NCI-H524 (cell line): ENCODE measurements around the gene BCOR.
A peak's percentile ranks its signal among the peaks of the same experiment; 100 is the strongest.

Experiments
- DNase-seq, 2 experiments: peaks; one replicate each; lab custom pipeline; 2025; lab: John Stamatoyannopoulos, UW

Gene BCOR

DNA sequence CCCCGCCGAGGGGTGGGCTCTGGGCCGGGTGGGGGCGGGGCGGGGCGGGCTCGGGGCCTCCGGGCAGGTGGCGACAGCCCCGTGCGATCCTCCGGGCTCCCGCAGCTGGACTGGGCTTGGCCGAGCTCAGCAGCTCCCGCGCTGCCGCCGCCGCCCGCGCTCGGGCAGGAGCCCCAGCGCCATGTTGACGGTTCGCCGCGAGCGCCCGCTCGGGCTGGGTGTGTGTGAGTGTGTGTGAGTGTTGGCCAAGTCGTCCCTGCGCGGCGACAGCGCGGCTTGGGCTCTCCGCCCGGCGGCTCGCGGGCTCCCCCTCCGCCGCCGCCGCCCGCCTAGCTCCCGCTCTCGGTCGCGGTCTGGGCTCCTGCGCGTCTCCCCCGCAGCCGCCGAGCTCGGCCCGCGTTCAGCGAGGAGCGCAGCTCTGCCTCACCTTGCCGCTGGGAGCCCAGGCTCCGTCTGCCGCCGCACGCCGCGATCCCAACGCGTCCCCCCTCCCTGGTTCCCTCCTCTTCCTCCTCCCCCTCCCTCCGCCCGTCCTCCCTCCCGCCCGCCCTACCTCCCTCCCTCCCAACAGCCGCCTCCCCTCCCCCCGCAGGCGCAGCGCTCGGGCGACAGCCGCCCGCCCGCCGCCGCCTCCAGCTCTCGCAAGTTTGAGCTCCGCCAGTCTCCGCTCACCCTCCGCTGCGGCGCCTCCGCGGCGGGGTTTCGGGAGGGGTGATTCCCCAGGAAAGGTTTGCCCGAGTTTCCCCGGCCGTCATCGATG, at the start of gene BCOR:
TSS of gene BCOR (minus strand) at position 455 of the 760 bp plus-strand sequence. CDS start 20,029 bp downstream, outside the sequence.
- peak; percentile 59 to 74 for DNase-seq

DNA sequence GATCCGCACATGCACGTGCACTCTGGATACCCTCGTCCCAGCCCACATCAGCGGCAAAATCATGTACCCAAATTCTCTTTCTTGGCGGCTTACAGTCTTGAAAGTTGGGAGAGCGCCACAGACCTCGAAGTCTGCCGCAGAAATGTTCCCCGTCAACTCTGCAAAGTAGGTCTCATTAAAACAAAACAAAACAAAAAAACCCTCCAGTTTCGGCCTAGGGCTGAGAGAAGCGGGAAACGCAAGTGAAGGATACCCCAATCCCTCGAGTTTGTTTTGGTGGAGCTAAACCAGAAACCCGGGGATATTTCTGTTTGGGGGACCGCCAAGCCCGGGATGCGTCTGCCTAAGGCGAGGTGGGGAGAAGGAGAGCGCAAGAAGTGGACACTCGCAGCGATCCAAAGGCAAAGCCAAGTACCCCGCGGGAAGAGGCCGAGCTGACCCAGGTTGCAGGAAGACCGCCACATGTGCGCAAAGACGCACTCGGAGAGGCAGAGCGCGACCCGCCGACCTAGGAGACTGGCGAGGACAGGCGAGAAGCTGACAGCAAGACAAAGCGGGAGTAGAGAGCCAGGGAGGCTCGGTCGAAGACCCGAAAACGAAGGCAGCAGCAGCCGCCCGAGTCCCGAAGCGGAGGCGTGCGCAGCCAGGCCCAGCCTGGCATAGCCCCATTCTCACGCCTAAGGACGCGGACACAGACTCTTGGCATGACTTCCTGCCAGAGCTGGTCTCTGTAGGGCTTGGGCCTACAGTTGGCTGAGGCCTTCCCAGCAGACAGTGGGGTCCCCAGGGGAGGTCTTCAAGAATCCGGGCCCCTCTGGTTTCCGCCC, 49.6 kb upstream of the BCOR start:
- DNase-seq = no peak

DNA sequence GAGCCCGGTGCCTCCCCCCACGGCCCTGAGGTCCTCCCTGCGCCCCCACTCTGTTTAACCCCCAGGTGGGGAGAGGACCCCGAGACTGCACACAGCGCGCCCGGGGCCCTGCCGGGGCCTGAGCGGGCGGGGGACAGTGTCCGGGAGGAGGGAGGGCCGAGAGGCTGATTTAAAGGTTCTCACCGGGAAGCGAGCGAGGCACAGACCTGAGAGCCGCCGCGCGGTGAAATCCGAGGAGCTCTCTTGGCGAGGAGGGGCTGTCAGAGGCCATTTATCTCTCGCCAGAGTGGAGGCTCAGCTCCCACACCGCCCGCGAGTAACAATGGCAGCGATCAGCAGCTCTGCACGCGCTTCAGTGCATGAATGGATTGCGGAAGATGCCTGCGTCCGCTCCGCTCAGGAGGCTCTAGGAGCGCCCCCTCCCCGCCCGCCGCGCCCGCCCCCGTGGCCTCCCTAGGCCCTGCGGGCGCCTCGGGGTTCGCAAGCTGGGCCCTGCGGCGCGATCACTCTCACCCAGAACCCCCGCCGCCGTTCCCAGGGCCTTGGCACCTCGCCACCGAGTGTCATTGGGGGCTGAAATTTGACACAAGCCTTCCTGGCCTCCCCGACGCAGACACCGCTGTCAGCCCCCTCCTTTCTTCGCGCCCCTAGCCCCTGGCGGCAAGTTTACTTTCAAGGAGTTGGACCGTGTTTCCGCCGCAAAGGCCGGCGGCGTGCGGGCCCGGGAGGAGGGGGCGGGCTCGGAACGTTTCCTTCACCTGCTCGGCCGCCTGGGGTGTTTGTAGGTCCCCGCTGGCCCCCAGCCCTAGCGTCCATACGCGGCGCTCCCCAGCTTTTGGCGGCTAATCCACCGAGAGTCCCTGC, 48.7 kb upstream of the BCOR start:
- peak; percentile 25 to 45 for DNase-seq

DNA sequence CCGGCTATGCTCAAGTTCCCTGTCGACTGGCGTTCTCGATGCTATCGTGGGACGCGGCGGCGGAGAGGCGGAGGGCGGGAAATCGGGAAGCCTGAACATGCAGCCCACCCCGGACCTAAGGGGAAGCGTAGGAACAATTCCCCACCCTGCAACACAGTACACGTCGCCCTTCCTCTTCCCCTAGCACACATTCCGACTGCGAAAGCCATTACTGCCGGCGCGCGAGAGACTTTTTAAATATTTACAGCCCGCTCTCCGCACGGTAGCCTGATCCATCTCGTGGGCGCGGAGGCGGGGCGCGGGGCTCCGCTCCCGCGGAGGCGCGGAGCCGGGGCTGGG, 48.1 kb upstream of the BCOR start:
- no peak for DNase-seq

DNA sequence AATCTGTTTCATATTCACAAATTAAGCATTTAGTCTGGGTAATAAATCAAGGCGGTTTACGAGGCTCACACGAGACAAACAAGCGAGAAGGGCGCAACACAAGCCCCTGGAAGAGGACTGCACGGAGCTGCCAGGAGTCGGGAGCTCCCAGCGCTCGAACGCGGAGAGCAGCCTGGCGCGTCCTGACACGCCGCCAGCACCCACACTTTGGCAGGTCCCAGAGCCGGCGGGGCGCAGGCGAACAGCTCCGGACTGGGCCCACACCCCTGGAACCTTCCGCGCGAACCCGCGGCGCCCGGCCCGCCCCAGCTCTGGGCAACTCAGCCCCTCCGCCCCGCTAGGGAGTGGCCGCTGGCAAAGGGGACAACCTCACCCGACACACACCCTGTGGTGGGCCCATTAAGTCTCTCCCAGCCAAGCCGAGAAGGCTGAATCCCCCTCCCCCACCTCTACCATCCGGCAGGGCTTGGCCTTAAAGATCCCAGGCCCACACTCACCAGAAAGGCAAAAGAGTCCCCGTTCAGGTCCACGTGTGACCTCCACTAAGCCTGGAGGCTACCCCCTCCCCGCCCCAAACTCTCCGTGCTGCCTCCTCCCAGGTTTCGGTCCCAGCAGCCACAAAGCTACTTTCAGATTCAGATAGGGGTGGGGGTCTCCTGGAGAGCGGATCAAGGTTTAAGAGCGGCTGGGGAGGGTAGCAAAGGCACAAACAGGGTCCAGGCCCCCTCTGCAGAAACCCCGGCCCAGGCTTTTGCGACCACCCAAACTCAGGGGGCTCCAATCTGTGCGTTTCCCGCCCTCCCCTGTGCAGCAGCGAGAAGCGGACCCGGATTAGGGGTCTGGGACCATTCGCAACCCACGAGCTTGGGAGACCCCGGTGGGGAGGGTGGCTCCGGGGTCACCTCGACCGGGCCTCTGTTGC, 47.5 kb upstream of the BCOR start:
- peak; percentile 52 to 55 for DNase-seq

DNA sequence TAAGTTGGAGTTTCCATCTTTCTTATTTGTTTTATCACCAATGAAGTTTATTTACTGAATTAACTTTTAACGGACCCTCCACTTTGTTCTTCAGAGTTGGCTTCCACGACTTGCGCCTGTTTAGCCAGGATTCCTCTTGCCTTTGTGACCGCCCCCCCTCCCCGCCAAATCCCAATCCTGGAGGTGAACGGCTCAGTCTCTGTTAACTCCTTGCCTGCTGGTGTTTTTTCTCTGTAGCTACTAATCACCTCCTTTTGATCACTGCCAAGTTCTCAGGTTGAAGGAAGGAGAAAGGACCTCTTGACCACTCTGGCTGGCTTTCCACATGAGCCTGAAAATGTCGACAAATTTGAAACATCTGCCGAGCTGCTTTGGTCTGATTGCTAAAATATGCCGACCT, 46.8 kb upstream of the BCOR start:
- DNase-seq = peak in 1 of 2 experiments; percentile 52

DNA sequence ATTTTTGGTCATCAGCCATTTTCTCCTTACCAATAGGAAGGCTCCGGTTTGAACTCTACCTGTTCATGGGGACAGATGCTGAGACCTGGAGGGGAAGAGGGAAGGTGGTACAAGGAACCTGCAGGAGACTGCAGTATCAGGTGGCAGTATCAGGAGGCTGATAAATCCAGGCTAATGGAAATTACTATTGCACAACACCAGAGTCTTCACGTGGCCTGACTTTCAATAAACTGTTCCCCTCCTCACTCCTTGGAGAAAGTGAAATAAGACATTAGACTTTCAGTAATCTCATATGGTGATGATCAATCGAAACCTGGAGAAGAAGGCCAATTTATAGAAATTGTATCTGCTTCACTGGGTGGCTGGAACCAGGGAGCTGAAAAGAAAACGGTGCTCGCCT, 46.2 kb upstream of the BCOR start:
- DNase-seq = no peak

DNA sequence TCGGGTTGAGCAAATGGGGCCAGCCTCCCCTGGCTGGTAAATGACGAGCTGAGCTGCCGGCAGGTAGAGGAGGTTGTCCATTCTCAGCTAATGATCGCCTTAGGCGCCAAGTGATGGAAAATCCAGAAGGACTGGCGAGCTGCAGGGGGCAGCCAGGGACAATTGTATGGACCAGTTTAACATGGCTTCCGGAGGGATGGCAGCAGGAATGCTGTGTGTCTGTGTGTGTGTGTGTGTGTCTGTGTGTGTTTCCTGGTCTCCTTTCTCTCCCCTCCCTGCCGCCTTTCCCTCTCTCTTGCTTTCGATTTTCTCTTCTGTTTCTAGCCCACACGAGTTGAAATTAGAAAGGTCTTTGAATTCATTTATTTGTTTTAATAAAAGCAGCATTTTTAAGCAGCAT, 45.2 kb upstream of the BCOR start:
- DNase-seq = peak in 1 of 2 experiments; percentile 31

DNA sequence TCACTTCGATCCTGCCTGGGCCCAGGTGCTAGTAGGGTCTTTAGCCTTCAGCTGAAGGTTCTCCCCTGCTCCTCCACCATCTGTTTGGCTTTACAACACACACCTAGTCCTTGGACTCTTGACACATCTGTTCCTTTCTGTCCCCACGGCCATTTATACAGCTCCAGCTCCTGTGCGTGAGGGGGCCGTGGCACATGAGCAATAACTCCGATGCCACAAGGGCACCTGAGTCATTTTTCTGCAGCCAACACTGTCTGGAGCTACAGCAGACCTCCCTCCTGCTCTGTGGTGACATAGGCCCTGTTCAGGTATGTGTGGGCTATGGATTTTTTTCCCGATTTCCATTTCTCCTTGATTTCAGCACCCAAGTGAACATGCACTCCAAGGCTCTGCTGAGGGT, 44.7 kb upstream of the BCOR start:
- DNase-seq = peak; percentile 65 to 88

DNA sequence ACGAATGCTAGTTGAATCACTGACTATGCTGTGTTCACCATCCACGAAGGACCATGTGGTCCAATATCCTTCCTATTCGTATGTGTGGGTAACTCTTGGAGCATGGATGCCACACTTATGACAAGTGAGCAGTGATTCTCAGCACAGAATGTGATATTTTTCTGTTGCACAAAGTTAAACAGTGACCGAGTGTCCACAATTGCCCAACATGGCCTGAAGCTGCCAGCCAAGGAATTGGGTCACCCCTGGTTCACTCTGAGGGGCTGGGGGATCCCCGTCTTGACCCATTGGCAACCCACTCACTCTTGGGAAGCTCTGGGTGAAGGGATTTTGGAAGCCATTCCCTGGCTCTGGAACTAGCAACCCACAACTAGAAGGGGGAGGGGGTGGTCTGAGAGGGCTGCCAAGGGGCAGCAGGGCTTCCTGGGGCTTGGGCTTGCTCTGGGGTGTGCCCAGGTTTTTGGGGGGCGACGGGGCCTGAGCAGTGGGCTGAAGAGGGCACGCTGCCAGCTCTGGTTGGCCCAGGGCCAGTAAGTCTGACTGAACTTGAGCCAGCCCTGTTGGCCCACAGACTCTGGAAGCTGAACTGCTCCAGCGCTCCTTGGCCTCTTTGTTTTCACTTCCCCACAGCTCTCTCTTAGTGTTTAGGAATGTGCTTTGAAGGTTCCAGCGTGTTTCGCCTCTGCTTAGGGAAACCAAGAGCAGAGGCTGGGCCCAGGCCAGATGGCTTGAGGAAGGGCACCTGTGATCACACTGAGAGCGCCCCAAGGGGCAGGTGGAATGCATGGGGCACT, 43.1 kb upstream of the BCOR start:
- no peak for DNase-seq

DNA sequence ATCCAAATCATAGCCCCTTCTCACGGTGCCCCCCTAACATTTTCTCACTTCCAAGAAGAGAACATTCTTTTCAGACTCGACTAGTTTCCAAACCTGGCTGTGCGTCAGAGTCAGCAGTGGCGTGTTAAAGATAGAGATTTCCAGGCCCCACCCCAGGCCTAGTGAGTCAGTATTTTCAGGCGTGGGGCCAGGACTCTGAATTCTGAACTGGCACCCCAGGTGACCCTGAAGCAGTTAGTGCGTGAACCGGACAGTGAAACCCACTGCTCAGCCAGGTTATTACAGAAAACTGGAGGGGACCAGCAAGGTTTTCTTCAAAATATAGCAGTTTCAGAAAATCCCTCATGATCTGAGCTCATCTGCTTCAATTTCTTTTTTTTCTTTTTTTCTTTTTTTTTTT, 35.0 kb upstream of the BCOR start:
- DNase-seq = no peak

DNA sequence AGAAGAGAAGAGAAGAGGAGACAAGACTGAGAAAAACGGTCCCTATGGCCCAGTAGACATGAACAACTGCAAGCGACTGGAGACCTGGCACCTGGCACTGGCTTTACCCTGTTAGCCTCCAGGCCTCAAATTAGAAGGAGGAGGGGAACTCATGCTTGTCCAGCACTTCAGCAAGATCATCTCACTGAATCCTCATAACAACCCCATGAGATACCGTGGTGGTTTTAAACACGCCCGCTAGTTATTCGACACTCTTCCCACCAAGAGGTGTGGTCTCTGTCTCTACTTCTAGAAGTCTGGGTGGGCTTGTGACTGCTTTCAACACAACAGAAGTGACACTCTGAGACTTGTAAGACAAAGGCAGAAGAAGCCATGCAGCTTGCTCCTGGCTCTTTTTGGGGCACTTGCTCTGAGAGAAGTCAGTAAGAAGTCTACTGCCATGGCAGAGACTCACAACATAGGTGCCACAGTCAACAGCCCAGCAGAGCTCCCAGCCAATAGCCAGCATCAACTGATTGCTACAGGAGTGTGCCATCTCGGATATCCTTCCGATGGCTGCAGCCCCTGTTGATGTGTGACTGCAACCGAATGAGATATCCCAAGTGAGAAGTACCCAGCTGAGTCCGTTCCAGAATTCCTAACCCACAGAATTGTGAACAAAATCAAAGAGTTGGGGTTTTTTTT, 34.0 kb upstream of the BCOR start:
- DNase-seq = no peak

DNA sequence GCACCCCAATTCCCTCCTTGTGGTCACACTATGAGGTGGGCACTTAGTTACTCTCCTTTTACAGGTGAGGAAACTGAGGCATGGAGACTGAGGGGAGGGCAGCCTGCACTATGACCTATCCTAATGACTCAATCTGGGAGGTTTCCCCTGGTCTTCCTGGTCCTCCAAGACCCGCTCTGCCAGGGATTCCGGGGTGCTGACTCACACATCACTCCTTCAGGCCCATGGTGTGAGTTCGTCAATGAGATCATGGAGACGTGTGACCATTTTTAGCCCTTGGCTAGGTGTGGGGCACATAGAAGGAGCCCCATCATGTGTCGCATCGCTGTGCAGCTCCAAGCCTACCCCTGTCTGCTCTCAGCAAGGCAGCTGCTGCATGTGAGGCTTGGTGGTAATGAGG, 32.4 kb upstream of the BCOR start:
- DNase-seq = no peak

DNA sequence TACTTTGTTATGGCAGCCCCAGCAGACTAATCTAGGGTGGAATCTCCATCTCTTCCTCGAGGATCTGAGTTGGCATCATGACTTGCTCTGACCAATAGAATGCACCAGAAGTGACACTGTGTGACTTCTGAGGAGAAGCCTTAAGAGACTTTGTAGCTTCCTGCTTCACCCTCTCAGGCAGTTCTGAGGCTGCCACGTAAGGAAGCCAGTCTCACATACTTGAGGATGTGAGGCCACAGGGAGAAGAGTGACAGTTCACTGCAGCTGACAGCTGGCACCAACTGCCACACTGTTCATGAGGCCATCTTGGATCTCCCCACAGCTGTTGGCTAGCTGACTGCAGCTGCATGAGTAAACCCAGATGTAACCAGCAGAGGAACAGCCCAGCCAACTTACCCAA, 29.3 kb upstream of the BCOR start:
- peak; percentile 49 to 85 for DNase-seq

DNA sequence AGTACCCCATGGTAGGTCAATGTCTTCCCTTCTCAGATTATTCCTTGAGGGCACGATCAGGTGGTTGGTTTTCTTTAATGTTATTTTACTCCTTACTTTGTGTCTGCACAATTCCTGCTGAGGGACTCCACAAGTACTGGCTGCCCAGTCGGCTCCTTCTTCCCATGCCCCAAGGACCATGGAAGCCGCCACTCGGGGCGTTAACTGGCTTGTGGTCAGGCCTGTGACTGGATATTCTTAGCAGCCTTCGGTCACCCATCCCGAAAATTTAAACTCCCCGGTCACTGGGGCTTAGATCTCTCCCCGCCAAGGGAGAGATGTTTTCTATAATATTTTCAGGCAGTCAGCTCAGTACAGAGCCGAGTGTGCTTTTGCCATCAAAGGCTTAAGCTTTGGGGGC, 24.7 kb upstream of the BCOR start:
- DNase-seq = no peak

DNA sequence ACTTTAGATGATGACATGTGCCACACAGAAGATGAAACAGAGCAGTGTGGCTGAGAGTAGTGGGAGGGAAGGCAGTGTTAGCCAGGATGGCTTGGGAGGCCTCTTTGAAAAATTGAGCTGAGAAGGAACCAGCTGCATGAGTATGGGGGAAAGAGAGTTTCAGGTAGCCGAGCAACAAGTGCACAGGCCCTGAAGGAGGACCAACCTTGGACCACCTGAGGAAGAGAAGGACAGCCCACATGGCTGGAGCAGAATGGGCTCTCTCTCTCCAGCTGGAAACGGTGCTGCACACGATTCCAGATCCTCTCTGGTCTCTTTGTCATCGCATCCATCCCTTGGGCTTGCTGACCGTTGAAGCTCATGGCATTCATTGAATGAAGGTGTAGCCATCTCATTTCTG, 23.9 kb upstream of the BCOR start:
- DNase-seq = no peak

DNA sequence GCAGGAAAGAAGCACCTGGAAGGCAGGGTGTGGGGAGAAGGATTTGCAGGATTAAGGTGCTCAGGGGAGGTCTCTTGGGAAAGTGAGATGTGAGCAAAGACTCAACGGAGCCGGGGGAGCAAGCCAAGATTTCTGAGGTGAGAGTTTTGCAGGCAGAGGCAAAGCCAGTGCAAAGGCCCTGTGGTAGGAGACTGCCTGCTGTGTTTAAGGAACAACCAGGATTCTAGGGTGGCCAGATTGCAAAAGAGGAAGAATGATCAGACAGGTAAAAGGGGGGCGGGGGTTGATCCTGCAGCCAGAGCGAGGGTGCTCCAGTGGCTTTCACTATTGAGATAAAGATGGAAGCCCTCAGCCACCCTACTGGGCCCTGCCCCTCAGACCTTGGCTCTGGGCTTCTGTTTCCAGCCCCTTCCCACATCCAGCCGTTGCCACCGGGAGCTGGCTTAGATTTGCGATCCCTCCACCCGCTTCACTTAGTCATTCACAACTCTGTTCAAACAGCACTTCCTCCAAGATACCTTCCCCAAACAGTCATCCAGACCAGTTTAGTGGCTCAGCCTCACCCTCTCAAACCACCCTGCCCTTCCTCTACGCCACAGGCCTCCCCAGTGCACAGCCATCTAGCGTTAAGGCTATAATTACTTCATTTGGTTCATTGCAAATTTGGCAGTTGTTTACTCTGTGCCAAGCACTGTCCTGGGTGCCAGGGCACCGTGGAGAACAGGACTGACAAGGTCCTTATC, 23.3 kb upstream of the BCOR start:
- no peak for DNase-seq

DNA sequence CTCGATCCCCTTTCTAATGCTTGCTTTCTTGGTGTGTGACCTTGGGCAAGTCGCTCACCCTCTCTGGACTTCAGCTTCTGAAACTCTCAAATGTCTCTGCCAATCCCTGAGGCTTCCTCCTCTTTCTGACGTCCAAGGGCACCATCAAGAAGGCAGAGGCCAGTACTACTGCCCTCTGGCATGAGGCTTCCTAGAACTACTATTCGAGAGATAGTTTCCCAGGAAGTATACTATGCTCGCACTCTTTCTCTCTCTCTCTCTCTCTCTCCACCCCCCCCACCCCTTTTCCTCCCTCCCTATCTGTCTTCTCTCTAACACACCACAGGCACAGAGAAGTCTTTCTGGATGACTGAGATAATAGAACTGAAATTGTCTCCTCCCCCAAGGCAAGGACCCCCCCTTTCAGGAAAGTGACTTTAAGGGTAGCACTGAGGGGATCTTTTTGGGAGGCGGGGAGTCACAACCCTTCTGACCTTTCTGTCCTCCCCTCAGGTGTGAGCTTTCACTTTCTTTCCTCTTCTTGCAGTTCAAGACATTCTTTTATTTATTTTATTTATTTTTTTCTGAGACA, 20.0 kb upstream of the BCOR start:
- no peak for DNase-seq

DNA sequence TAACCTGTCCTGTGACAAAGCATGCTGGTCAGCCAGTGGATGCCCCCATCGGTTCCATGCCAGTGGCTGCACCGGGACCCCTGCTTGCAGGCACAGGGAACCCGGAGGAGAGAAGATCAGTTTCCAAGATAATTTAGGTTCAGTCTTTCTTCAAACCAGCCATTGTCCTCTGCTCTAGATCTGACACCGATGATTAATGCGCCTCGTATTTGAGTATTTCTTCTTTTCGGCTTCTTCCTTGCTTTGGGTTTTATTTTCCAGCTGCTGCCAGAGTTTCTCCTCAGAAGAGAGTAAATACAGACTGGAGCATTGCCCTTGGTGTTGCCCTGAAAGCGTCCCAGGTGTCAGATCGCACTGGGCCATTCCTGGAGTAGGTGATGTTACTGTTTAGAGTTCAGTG, 19.2 kb upstream of the BCOR start:
- no peak for DNase-seq
